Activated CD8-positive, alpha-beta T cell treated with anti-CD3 and anti-CD28 coated beads, Interleukin-2, amount 10 ng/mL, durations not matched to agents 7 days and 5 days (primary cell): ENCODE measurements around the gene KAZN. TPM values are rescaled to one million over a fixed set of nuclear protein-coding genes. Genes with fewer than 3 reads are reported as not detected.

Experiments
- ATAC-seq: fragments of 150-1000 bp; cut with Tn5 transposase; one replicate; pipeline ENCODE4 v1.10.0; 2021; ENCODE audit warnings: moderate library complexity
- CTCF ChIA-PET: fragments of 350-600 bp; sonication (Branson Sonifier 250); formaldehyde crosslinking; loops from one replicate; lab custom pipeline; 2021; ENCODE audit warnings: antibody characterized with exemption; lab: Charles Lee
- POLR2A ChIA-PET: fragments of 350-600 bp; sonication (Branson Sonifier 250); formaldehyde crosslinking; loops from one replicate; lab custom pipeline; 2021; ENCODE audit warnings: antibody characterized with exemption; lab: Charles Lee
- DNase-seq: peaks from one replicate; pipeline ENCODE4 v3.0.0-alpha.2; 2020
- H3K27ac Mint-ChIP-seq: one replicate; pipeline ENCODE4 v1.8.0; 2021; ENCODE audit warnings: mild to moderate bottlenecking, mixed read lengths
- H3K27me3 Mint-ChIP-seq: one replicate; pipeline ENCODE4 v1.8.0; 2021; ENCODE audit warnings: low read depth, mixed read lengths
- H3K36me3 Mint-ChIP-seq: one replicate; pipeline ENCODE4 v1.8.0; 2021; ENCODE audit warnings: low read depth, mixed read lengths
- H3K4me1 Mint-ChIP-seq: one replicate; pipeline ENCODE4 v1.8.0; 2021; ENCODE audit warnings: low read depth, mixed read lengths
- H3K4me3 Mint-ChIP-seq: one replicate; pipeline ENCODE4 v1.8.0; 2021; ENCODE audit warnings: mild to moderate bottlenecking, mixed read lengths
- H3K9me3 Mint-ChIP-seq: one replicate; pipeline ENCODE4 v1.8.0; 2022; ENCODE audit warnings: mixed read lengths; ENCODE audit not compliant: insufficient read depth
- total RNA-seq, 2 experiments: library from RNA; stranded (reverse); gene quantifications; one replicate each; pipeline ENCODE4 v1.2.3, GENCODE V29; 2021

KAZN gene
- total RNA-seq, 2 experiments from 2014 or later: 1.1 to 1.7 TPM

DNA sequence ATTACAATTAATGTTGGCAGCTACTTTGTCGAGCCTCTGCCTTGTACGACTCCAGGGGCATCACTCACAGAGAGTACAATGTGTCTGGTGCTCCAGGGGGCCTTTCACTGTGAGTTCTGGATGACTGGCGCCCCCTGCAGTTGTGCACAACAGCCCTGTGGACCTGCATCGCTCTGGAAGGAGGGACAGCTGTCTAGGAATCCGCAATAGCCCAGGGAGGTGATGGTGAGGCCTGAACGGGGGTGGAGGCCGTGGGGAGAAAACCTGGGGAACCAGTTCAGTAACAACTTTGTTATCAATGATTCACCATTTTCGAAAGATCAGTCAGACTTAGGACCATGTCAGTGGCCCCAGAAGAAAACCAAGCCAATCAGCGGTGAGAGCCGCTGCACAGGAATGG lies 189.1 kb downstream of the KAZN start:
- Mint-ChIP-seq H3K27ac (no peak overlapping the region), H3K4me3 (no peak overlapping the region), H3K36me3 (no peaks in the 10 kb centered on the region), H3K9me3 (no peaks in the 10 kb centered on the region), H3K4me1 (no peaks in the 10 kb centered on the region), H3K27me3 (no peaks in the 10 kb centered on the region)
- ChIA-PET POLR2A (no interaction called here), CTCF (no interaction called here)
- no peak for DNase-seq
- no peak for ATAC-seq

DNA sequence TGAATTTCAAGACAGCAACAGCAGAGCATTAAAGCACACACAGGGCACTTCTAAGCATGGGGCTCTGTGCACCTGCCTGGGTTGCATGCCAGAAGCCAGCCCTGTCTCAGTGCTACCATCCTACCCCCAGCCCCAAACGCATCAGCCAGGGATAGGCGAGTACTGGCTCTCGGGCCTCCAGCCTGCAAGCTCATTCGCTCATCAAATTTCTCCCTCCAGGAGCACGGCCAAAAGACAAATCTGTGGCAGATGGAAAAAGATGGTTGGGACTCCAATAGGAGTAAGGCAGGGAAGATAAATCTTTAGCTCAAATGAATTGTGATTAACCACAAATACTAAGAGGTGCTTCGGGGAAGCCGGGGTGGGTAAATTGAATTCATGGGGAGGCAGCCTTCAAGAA lies 189.6 kb downstream of the KAZN start:
- Mint-ChIP-seq H3K9me3 (no peaks in the 10 kb centered on the region), H3K4me3 (no peak overlapping the region), H3K4me1 (no peaks in the 10 kb centered on the region), H3K36me3 (no peaks in the 10 kb centered on the region), H3K27me3 (no peaks in the 10 kb centered on the region), H3K27ac (no peak overlapping the region)
- ChIA-PET CTCF (no interaction called here), POLR2A (no interaction called here)
- ATAC-seq (no peak), DNase-seq (no peak)

DNA sequence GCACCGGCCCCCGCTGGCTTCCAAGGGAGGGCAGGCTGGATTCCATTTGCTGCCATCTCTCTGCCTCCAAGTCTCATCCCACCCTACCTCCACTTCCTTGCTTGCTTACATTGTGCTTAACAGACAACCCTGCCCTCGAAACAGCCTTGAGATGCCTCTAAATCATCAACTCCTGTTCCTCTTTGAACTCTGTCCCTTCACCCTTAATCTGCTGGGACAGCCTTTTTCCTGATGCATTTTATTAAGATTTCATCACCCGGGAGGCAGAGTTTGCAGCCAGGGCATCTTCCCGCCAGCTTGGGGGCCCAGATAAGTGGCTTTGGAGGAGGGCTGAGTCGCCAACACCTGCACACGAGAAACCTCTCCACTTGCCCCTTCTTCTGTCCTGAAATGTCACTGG lies 192.5 kb downstream of the KAZN start:
- no peaks in the 10 kb centered on the region for H3K36me3 Mint-ChIP-seq
- H3K27me3 Mint-ChIP-seq: no peaks in the 10 kb centered on the region
- H3K4me1 Mint-ChIP-seq: peaks cover 7% of the 10 kb centered on the region
- POLR2A ChIA-PET: no interaction called here
- no peaks in the 10 kb centered on the region for H3K9me3 Mint-ChIP-seq
- CTCF ChIA-PET: no interaction called here
- no peak overlapping the region for H3K27ac Mint-ChIP-seq
- DNase-seq: no peak
- no peak for ATAC-seq
- H3K4me3 Mint-ChIP-seq: no peak overlapping the region

DNA sequence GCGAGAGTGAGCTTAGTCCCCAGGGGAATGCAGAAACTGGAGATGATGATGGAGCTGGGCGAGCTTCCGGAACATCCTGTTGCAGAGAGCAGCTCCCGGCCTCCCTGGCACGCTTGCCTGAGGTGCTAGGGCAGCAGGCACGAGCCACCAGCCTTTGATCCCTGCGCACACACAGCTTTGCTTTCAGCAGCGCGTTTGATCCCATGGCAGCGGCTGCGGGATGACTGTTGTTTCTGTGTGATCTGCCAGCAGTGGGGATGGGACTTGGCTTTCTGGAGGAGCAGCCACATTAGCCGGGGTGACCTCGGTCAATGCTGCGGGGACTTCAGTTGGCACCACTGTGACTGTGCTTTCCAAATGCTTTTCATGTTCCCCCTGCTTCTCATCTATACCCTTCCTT lies 193.2 kb downstream of the KAZN start:
- DNase-seq (no peak), ATAC-seq (no peak)
- ChIA-PET CTCF (no interaction called here), POLR2A (no interaction called here)
- H3K9me3 Mint-ChIP-seq: no peaks in the 10 kb centered on the region
- H3K4me1 Mint-ChIP-seq: peaks cover 7% of the 10 kb centered on the region
- H3K4me3 Mint-ChIP-seq: no peak overlapping the region
- H3K27ac Mint-ChIP-seq: no peak overlapping the region
- H3K27me3 Mint-ChIP-seq: no peaks in the 10 kb centered on the region
- no peaks in the 10 kb centered on the region for H3K36me3 Mint-ChIP-seq

DNA sequence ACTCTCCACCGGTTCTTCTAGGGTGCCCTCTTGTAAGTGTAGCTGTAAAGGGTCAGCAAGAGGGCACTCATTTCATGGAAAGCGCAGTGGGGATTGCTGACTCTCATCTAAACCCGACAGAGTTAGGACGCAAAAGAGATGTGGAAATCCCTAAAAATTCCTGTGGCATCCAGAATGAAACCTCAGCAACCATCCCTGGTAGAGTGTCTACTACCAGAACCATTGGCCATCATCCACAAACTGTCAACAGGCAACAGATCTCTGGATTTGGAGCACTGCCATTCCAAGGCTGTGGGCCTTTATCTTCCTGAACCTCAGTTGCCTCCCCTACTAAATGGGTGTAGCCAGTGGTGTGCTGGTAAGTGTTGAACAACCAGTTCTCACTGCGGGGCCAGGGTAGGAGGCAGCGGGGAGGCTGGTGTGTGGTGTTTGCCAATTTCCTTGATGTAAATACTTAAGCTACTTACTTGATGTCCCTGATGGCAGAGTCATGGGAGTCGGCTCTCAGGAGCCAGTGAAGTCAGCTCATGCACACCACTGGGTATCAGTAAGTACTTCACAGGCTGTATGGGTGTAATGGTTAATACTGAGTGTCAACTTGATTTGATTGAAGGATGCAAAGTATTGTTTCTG lies 195.8 kb downstream of the KAZN start:
- ATAC-seq: no peak
- Mint-ChIP-seq H3K9me3 (no peaks in the 10 kb centered on the region), H3K27me3 (no peaks in the 10 kb centered on the region), H3K27ac (no peak overlapping the region), H3K4me1 (peaks cover 7% of the 10 kb centered on the region), H3K36me3 (no peaks in the 10 kb centered on the region), H3K4me3 (no peak overlapping the region)
- POLR2A ChIA-PET: no interaction called here
- no peak for DNase-seq
- CTCF ChIA-PET: no interaction called here

DNA sequence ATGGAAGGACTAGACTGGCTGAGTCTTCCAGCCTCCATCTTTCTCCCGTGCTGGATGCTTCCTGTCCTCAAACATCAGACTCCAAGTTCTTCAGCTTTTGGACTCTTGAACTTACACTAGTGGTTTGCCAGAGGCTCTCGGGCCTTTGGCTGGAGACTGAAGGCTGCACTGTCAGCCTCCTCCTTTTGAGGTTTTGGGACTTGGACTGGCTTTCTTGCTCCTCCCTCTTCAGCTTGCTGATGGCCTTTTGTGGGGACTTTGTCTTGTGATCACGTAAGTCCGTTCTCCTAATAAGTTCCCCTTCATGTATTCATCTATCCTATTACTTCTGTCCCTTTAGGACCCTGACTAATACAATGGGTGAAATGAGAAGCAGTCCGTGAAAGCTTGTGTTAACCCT lies 196.4 kb downstream of the KAZN start:
- DNase-seq (no peak), ATAC-seq (no peak)
- Mint-ChIP-seq H3K27me3 (no peaks in the 10 kb centered on the region), H3K36me3 (no peaks in the 10 kb centered on the region), H3K4me1 (peaks cover 7% of the 10 kb centered on the region), H3K9me3 (no peaks in the 10 kb centered on the region), H3K4me3 (no peak overlapping the region), H3K27ac (no peak overlapping the region)
- CTCF ChIA-PET: no interaction called here
- POLR2A ChIA-PET: no interaction called here

DNA sequence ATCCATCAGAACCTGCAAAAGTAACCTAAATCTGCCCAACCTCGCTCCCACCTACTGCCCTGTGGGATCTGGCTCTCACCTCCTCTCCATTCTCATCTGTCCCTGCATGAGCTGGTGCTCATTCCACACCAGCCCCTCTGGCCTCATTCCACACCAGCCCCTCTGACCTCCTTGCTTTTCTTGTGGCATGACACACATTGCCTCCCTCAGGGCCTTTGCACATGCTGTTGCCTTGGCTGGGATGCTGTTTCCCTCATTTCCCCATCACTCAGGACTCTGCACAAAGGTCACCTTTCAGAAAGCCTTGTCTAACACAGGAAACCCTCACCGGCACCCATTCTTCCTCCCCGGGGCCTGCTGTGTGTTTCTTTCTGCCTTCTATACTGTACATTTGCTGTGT lies 197.1 kb downstream of the KAZN start:
- H3K4me3 Mint-ChIP-seq: no peak overlapping the region
- ChIA-PET CTCF (no interaction called here), POLR2A (no interaction called here)
- no peaks in the 10 kb centered on the region for H3K36me3 Mint-ChIP-seq
- H3K9me3 Mint-ChIP-seq: no peaks in the 10 kb centered on the region
- no peaks in the 10 kb centered on the region for H3K27me3 Mint-ChIP-seq
- peaks cover 7% of the 10 kb centered on the region for H3K4me1 Mint-ChIP-seq
- no peak overlapping the region for H3K27ac Mint-ChIP-seq
- ATAC-seq (no peak), DNase-seq (no peak)

DNA sequence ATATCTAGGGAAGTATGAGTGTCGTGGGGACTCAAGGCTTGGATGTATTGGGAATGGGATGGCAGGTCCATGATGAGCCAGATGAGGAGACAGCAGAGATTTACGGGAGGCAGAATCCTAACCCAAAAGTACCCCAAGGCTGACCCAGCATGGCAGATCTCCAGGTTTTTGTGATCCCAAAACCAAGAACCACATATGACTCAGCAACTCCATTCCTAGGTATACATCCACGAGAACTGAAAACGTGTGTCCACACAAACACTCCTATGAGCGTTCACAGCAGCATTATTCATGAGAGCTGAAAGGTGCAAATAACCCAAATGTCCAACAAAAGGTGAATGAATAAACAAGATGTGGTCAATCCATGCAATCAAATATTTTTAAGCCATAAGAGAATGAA lies 201.5 kb downstream of the KAZN start:
- ChIA-PET POLR2A (no interaction called here), CTCF (no interaction called here)
- no peaks in the 10 kb centered on the region for H3K36me3 Mint-ChIP-seq
- no peaks in the 10 kb centered on the region for H3K27me3 Mint-ChIP-seq
- no peaks in the 10 kb centered on the region for H3K9me3 Mint-ChIP-seq
- no peaks in the 10 kb centered on the region for H3K4me1 Mint-ChIP-seq
- DNase-seq (no peak), ATAC-seq (no peak)
- H3K27ac Mint-ChIP-seq: no peak overlapping the region
- no peak overlapping the region for H3K4me3 Mint-ChIP-seq

DNA sequence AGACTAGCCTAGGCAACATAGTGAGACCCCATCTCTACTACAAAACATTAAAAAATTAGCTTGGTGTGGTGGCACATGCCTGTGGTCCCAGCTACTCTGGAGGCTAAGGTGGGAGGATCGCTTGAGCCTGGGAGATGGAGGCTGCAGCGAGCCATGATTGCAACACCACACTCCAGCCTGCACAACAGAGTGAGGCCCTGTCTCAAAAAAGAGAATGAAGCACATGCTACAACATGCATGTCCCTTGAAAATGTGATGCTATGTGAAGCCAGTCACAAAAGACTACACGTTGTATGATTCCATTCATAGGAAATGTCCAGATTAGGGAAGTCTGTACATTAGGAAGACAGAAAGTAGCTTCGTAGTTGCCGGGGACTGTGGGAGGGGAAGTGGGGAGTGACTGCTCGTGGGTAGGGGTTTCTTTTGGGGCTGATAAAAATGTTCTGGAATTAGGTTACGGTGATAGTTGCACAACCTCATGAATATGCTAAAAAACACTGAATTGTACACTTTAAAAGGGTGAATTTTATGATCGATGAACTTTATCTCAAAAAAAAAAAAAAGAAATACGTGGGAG lies 202.1 kb downstream of the KAZN start:
- ChIA-PET CTCF (no interaction called here), POLR2A (no interaction called here)
- DNase-seq (no peak), ATAC-seq (no peak)
- H3K9me3 Mint-ChIP-seq: no peaks in the 10 kb centered on the region
- H3K4me3 Mint-ChIP-seq: no peak overlapping the region
- H3K27ac Mint-ChIP-seq: no peak overlapping the region
- H3K36me3 Mint-ChIP-seq: no peaks in the 10 kb centered on the region
- H3K4me1 Mint-ChIP-seq: no peaks in the 10 kb centered on the region
- H3K27me3 Mint-ChIP-seq: no peaks in the 10 kb centered on the region

DNA sequence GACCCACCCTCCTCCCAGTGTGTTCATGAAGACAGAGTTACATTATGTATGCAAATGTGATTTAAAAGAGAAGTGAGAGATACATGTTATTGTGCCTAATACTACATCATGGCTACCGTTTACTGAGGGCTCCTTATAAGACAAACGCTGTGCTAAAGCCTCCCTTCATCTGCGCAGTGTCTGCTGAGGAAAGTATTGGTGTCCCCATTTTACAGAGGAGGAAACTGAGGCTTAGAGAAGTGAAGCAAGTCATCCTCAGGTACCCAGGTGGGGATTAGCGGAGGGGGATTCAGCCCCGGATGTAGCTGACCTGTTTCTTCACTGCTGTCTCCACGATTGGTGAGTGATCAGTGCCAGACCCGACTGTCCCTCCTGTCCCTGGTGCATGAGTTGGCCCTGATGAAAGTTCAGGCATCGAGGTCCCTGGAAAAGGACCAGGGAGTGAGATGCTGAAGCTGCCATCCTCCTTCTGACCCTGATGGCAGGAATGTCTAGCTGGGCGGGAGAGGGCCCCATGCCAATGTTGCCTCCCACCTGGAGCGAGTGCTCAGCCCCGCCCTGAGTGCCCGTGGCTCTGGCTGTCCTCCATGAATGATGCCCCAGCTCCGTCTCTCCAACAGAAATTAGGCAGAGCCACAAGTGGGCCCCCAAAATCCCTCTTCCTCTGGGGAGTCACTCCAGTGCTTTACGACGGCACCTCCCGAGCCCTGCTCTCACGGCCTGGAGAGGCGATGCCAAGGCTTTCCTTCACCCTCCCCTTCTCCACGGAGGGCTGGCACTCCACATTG lies 204.7 kb downstream of the KAZN start:
- Mint-ChIP-seq H3K27ac (no peak overlapping the region), H3K27me3 (no peaks in the 10 kb centered on the region), H3K4me1 (no peaks in the 10 kb centered on the region), H3K36me3 (no peaks in the 10 kb centered on the region), H3K9me3 (no peaks in the 10 kb centered on the region), H3K4me3 (no peak overlapping the region)
- CTCF ChIA-PET: no interaction called here
- ATAC-seq: no peak
- no peak for DNase-seq
- POLR2A ChIA-PET: no interaction called here

DNA sequence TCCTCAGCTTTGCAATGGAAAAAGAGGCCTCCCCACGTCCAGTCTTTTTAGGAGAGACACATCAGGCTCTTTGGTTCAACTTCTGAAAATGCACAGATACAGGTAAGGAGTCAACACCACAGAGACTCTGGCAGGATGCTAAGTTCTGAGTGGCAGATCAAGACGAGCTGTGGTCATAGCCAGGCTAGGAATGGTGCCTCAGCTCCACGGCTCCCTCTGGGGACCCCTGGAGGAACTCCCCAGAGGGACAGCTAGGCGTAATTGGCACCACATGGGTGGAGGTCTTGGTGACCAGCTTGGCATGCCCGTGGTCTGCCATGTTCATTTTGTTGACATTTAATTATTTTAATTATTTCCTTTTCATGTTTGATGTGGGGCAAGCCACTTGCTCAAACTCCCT lies 206.1 kb downstream of the KAZN start:
- Mint-ChIP-seq H3K27me3 (no peaks in the 10 kb centered on the region), H3K36me3 (no peaks in the 10 kb centered on the region), H3K4me1 (peaks cover 5% of the 10 kb centered on the region), H3K4me3 (no peak overlapping the region), H3K27ac (no peak overlapping the region), H3K9me3 (peaks cover 4% of the 10 kb centered on the region)
- ChIA-PET POLR2A (no interaction called here), CTCF (no interaction called here)
- ATAC-seq (no peak), DNase-seq (no peak)

DNA sequence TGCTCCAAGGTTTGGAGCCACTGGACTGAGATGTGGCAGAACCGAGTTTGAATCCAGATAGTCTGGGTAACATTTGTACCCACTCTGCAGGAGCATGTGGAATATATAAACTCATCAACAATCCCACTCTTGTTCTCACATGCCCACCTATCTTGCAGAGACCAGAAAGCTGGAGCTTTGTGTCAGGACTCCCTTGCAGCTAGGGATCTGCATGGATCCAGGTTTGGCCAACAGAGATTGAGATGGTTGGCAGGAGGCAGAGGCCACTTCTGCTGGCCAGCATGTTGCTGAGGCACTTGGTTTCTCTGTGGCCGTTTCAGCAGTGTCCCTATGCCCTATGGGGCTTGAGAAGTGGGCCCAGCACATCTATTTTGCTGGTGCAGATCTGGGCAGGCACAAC lies 208.3 kb downstream of the KAZN start:
- Mint-ChIP-seq H3K4me3 (no peak overlapping the region), H3K27me3 (no peaks in the 10 kb centered on the region), H3K27ac (no peak overlapping the region), H3K4me1 (peaks cover 5% of the 10 kb centered on the region), H3K9me3 (peaks cover 4% of the 10 kb centered on the region), H3K36me3 (no peaks in the 10 kb centered on the region)
- POLR2A ChIA-PET: no interaction called here
- DNase-seq (no peak), ATAC-seq (no peak)
- CTCF ChIA-PET: no interaction called here
